Fibroblast of mammary gland (primary cell): ENCODE data around the gene HERC2.
"Not testable (repeated sequence)": the region's sequence is repeated elsewhere in the genome, so short reads cannot be mapped to it uniquely, and the experiment has no call there.

Experiments used
- DNase-seq: peaks from one replicate; pipeline ENCODE4 v3.0.0-alpha.2; 2010; ENCODE audit warnings: low read depth
- H3K4me3 ChIP-seq: 2 replicates; pipeline ENCODE4 v1.5.1; 2011; ENCODE audit warnings: low read depth, mild to moderate bottlenecking, low read length, moderate library complexity; ENCODE audit not compliant: control insufficient read depth
- TF ChIP-seq, protein P1 (sequence below): conservative IDR thresholded peaks from 2 replicates; pipeline ENCODE4 v1.5.1; 2011; ENCODE audit warnings: low read depth, low read length, inconsistent platforms; ENCODE audit not compliant: control insufficient read depth, insufficient read depth

The HERC2 gene

DNA sequence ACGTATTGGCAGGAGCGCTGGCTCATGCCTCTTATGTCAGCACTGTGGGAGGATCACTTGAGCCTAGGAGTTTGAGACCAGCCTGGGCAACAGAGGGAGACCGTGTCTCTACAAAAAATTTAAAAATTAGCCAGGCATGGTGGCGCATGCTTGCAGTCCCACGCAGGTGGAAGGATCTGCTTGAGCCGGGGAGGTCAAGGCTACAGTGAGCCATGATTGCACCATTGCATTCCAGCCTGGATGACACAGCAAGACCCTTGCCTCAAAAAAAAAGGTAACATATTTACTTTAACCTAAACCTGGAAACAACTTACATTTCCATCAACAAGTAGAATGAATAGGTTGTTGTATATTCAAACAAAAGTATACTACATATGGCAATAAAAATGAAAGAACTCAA lies 78.1 kb downstream of the HERC2 start:
- no peak for DNase-seq
- no peak overlapping the region for H3K4me3 ChIP-seq
- TF ChIP-seq, protein P1, sequence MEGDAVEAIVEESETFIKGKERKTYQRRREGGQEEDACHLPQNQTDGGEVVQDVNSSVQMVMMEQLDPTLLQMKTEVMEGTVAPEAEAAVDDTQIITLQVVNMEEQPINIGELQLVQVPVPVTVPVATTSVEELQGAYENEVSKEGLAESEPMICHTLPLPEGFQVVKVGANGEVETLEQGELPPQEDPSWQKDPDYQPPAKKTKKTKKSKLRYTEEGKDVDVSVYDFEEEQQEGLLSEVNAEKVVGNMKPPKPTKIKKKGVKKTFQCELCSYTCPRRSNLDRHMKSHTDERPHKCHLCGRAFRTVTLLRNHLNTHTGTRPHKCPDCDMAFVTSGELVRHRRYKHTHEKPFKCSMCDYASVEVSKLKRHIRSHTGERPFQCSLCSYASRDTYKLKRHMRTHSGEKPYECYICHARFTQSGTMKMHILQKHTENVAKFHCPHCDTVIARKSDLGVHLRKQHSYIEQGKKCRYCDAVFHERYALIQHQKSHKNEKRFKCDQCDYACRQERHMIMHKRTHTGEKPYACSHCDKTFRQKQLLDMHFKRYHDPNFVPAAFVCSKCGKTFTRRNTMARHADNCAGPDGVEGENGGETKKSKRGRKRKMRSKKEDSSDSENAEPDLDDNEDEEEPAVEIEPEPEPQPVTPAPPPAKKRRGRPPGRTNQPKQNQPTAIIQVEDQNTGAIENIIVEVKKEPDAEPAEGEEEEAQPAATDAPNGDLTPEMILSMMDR: no peak

DNA sequence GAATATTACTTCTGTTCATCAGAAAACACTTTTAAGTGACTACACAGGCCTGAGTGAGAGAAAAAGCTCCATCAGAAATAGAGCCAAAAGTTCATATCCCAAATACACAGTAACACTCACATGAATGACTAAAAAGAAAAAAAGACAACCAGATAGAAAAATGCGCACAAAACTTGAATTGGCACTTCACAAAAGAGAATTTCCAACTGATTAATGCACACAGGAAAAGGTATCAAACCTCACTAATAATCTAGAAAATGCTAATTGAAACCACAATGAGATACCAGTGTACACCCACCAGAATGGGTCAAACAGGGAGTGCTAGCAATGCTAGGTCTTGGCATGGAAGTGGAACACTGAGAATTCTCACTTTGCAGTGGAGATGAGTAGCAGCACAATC lies 78.6 kb downstream of the HERC2 start:
- no peak for DNase-seq
- TF ChIP-seq, protein P1: no peak

DNA sequence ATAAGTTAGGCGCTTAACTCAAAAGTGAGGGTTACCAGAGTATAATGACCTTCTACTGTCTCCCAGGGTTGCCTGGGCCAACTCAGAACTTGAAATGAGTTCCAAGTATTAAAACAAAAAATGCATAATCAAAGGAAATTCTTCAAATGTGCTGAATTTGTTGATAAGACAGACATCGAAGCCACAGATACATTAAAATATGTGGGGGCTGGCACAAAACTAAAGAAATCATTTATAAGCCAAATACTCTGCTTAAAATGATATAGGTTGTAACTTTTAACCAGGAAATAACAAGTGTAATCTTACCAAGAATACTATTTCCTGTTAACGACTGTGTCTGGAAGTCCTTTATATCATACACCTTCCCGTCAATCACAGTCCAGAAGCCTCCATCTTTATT lies 83.7 kb downstream of the HERC2 start:
- H3K4me3 ChIP-seq, DNase-seq: not testable (repeated sequence)

More for the DNA sequence above, 78.6 kb downstream of the HERC2 start:
- H3K4me3 ChIP-seq: no peak overlapping the region

DNA sequence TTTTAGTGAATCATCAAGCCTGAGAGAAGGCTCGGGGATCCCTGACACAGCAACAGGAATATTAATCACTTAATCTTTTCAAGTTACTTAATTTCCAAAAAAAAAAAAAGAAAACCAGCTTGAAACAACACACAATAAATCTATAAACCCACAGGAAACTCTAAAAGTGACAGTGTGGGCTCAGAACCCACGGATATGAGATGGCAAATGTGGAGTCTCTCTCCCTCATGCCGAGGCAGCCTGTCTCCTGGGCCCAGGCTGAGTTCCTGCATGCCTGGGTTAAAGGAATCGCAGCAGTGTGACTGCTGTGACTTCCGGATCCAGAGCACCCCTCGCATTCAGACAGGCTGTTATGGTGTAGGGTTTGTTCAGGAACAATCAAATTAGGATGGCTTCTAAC lies 90.2 kb downstream of the HERC2 start:
- not testable (repeated sequence) for H3K4me3 ChIP-seq, DNase-seq

DNA sequence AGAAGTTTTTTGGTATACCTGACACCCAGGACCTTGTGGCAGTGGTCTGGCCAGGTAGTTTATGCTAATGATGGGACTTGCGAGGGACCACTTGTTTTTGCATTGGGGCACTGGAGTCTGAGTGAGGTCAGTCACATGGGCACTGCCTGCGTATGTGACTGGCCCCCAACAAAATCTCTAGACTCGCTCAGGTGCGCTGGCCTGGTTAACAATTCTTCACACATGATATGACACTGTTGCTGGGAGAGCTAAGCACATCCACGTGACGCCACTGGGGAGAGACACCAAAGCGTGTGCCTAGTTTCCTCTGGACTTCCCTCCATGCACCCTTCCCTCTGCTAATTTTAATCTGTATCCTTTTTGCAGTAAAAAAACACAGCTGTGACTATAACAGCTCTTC lies 90.6 kb downstream of the HERC2 start:
- DNase-seq, H3K4me3 ChIP-seq: not testable (repeated sequence)

DNA sequence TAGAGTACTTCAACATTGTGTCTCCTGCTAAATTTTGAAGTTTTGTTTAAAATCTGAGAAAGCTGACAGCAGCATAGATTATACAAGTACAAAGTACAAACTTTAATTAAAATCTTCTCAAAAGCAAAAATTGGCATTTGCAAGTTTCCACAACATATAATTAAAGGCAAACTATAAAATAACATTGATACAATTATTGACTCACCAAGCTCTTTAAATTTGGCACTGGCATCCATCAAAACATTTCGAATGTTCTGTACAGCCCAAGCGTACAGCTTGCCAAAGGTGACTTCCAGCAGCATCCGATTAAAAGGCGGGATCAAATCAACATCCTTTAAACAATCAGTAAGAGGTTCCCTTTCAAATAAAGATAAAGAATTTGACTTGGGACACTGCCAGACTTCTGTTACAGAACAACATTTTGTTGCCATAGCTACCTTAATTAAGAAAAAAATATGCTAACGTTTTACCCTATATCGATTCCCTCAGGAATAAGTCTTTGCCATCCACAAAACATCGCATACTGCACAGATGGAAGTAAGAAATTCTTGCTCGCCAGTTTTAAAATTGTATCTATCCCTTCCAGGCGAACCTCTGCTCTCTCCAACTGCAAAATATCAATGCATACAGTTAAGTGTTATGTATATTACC lies 92.9 kb downstream of the HERC2 start:
- not testable (repeated sequence) for H3K4me3 ChIP-seq, DNase-seq

DNA sequence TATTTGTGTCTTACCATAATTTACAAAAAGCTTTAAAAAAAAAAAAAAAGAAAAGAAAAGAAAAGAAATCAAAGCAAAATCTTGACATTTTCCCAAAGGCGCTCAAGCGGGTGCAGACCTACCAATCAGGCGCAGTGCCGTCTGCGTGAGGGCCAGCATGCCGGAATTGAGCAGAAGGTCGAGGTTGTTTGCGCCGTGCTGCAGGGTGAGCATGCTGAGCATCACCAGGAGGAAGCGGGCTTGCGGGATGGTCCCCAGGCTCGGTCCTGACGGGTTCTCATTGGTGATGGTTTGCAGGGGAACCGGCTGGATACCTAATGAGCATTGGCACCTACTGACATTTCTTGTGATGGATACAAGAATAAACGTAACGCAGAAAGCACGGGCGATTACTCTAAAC lies 93.9 kb downstream of the HERC2 start:
- DNase-seq: no peak
- H3K4me3 ChIP-seq: no peak overlapping the region
- TF ChIP-seq, protein P1: no peak

DNA sequence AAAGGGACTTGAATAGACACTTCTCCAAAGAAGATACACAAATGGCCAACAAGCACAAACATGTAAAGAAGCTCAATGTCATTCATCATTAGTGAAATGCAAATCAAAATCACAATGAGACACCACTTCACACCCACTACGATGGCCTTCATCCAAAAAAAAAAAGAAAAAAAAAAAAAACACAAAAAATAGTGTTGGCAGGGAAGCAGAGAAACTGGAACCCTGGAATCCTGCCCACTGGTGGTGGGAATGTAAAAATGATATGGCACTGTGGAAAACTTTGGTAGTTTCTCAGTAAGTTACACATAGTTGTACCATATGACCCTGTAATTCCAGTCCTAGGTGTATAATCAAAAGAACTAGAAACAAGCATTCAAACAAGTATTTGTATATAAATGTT lies 94.7 kb downstream of the HERC2 start:
- DNase-seq: peak; percentile 14
- H3K4me3 ChIP-seq: not testable (repeated sequence)
- TF ChIP-seq, protein P1: peak; percentile 39

DNA sequence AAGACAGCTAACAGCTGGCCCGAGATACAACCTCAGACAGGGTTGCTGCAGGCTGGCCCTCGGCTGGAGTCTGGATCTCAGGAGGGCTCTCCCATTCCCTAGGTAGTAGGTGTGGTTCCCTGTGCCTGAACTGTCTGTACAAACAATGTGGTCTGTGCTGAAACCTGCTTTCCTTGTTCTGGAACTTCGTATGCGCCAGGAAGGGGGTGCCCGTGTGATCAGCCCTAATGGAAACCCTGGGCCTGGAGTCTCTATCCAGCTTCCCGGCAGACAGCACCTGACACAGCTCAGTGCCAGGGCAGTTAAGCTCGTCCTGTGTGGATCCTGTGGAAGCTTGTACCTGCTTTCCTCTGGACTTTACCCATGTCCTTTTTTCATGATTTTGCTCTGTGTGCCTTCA lies 99.4 kb downstream of the HERC2 start:
- not testable (repeated sequence) for DNase-seq, H3K4me3 ChIP-seq

DNA sequence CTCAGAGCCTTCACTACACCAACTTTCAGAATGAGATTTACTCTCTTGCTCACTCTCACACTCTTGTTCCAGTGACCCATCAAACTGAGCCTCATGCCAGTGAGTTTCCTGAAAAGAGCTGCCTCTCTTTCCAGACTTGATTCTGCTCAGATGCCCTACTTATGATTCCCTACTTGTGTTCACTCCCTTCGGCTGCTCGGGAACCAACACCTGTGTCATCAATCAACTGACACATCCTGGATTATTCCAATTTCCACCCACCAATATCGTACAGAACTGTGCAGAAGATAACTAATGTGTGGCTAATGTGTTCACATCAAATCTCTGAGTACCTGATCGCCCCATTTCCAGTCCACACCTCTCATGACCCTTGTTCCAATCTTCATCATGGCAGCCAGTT lies 100.3 kb downstream of the HERC2 start:
- H3K4me3 ChIP-seq, DNase-seq: not testable (repeated sequence)
